ENCODE results near the gene SND1. TPM values are rescaled to one million over a fixed set of nuclear protein-coding genes. Genes with fewer than 3 reads are reported as not detected.

Gene SND1
- total RNA-seq, 1 experiment from 2014 or later = 106 TPM

GRCh38 chr7:127885222-127885772, 233.3 kb downstream of the SND1 start:
- DNase-seq (ENCODE audit: low read depth) = no peak
- in situ Hi-C loops (cut with HindIII; ENCODE audit: low pct_unique_long_range_greater_than_20kb, low sequenced_read_pairs) = no loop called here

- in situ Hi-C loops (cut with HindIII; ENCODE audit: low pct_unique_long_range_greater_than_20kb, low sequenced_read_pairs) = no loop called here
- DNase-seq (ENCODE audit: low read depth) = no peak
Measured at GRCh38 chr7:127885843-127886242, 233.8 kb downstream of the SND1 start.

GRCh38 chr7:127886248-127886647, 234.3 kb downstream of the SND1 start:
- in situ Hi-C loops (cut with HindIII; ENCODE audit: low pct_unique_long_range_greater_than_20kb, low sequenced_read_pairs) = no loop called here

GRCh38 chr7:127887096-127887495, 235.1 kb downstream of the SND1 start:
- in situ Hi-C loops (cut with HindIII; ENCODE audit: low pct_unique_long_range_greater_than_20kb, low sequenced_read_pairs) = no loop called here

More at GRCh38 chr7:127886248-127886647, 234.3 kb downstream of the SND1 start:
- DNase-seq (ENCODE audit: low read depth) = no peak

GRCh38 chr7:127887631-127888030, 235.6 kb downstream of the SND1 start:
- DNase-seq (ENCODE audit: low read depth) = no peak
- in situ Hi-C loops (cut with HindIII; ENCODE audit: low pct_unique_long_range_greater_than_20kb, low sequenced_read_pairs) = no loop called here

More at GRCh38 chr7:127887096-127887495, 235.1 kb downstream of the SND1 start:
- no peak for DNase-seq (ENCODE audit: low read depth)

- in situ Hi-C loops (cut with HindIII; ENCODE audit: low pct_unique_long_range_greater_than_20kb, low sequenced_read_pairs) = no loop called here
- DNase-seq (ENCODE audit: low read depth) = no peak
Measured at GRCh38 chr7:127888411-127888810, 236.4 kb downstream of the SND1 start.

GRCh38 chr7:127888825-127889224, 236.8 kb downstream of the SND1 start:
- DNase-seq (ENCODE audit: low read depth) = no peak
- in situ Hi-C loops (cut with HindIII; ENCODE audit: low pct_unique_long_range_greater_than_20kb, low sequenced_read_pairs) = no loop called here

GRCh38 chr7:127889677-127890076, 237.7 kb downstream of the SND1 start:
- DNase-seq (ENCODE audit: low read depth) = no peak
- in situ Hi-C loops (cut with HindIII; ENCODE audit: low pct_unique_long_range_greater_than_20kb, low sequenced_read_pairs) = no loop called here

GRCh38 chr7:127890726-127891125, 238.7 kb downstream of the SND1 start:
- no peak for DNase-seq (ENCODE audit: low read depth)
- in situ Hi-C loops (cut with HindIII; ENCODE audit: low pct_unique_long_range_greater_than_20kb, low sequenced_read_pairs) = no loop called here

GRCh38 chr7:127891144-127891543, 239.2 kb downstream of the SND1 start:
- in situ Hi-C loops (cut with HindIII; ENCODE audit: low pct_unique_long_range_greater_than_20kb, low sequenced_read_pairs) = no loop called here
- no peak for DNase-seq (ENCODE audit: low read depth)

- DNase-seq (ENCODE audit: low read depth) = no peak
- in situ Hi-C loops (cut with HindIII; ENCODE audit: low pct_unique_long_range_greater_than_20kb, low sequenced_read_pairs) = no loop called here
Measured at GRCh38 chr7:127891854-127892438, 240.0 kb downstream of the SND1 start.

- no peak for DNase-seq (ENCODE audit: low read depth)
- in situ Hi-C loops (cut with HindIII; ENCODE audit: low pct_unique_long_range_greater_than_20kb, low sequenced_read_pairs) = no loop called here
Measured at GRCh38 chr7:127892488-127893314, 240.7 kb downstream of the SND1 start.

GRCh38 chr7:127893547-127893946, 241.6 kb downstream of the SND1 start:
- in situ Hi-C loops (cut with HindIII; ENCODE audit: low pct_unique_long_range_greater_than_20kb, low sequenced_read_pairs) = no loop called here

GRCh38 chr7:127894588-127894987, 242.6 kb downstream of the SND1 start:
- in situ Hi-C loops (cut with HindIII; ENCODE audit: low pct_unique_long_range_greater_than_20kb, low sequenced_read_pairs) = no loop called here
- DNase-seq (ENCODE audit: low read depth) = no peak

More at GRCh38 chr7:127893547-127893946, 241.6 kb downstream of the SND1 start:
- no peak for DNase-seq (ENCODE audit: low read depth)

GRCh38 chr7:127895360-127895759, 243.4 kb downstream of the SND1 start:
- in situ Hi-C loops (cut with HindIII; ENCODE audit: low pct_unique_long_range_greater_than_20kb, low sequenced_read_pairs) = no loop called here
- DNase-seq (ENCODE audit: low read depth) = no peak

- DNase-seq (ENCODE audit: low read depth) = peak; percentile 45
- in situ Hi-C loops (cut with HindIII; ENCODE audit: low pct_unique_long_range_greater_than_20kb, low sequenced_read_pairs) = no loop called here
Measured at GRCh38 chr7:127895814-127896280, 243.9 kb downstream of the SND1 start.

GRCh38 chr7:127896659-127897058, 244.7 kb downstream of the SND1 start:
- no peak for DNase-seq (ENCODE audit: low read depth)
- in situ Hi-C loops (cut with HindIII; ENCODE audit: low pct_unique_long_range_greater_than_20kb, low sequenced_read_pairs) = no loop called here

GRCh38 chr7:127897704-127898454, 245.9 kb downstream of the SND1 start:
- in situ Hi-C loops (cut with HindIII; ENCODE audit: low pct_unique_long_range_greater_than_20kb, low sequenced_read_pairs) = no loop called here
- no peak for DNase-seq (ENCODE audit: low read depth)

GRCh38 chr7:127899411-127899810, 247.4 kb downstream of the SND1 start:
- in situ Hi-C loops (cut with HindIII; ENCODE audit: low pct_unique_long_range_greater_than_20kb, low sequenced_read_pairs) = no loop called here
- no peak for DNase-seq (ENCODE audit: low read depth)

All from Caki2 (cell line).